Spleen (tissue), 11 donors: ENCODE measurements around the gene PRDM16. TPM values are rescaled to one million over a fixed set of nuclear protein-coding genes. Genes with fewer than 3 reads are reported as not detected.

Experiments
- DNase-seq: peaks from one replicate; pipeline ENCODE4 v3.0.0-alpha.2; 2020
- H3K27ac ChIP-seq, 8 donors: fragments of 200-600 bp; sonication (generic) in 7 of 8; 1 replicate in 4 of 8; 2 replicates in 4 of 8; pipeline versions ENCODE4 v1.5.0 to v1.8.0; 2016 to 2021; ENCODE audit warnings: inconsistent platforms in 4 of 8, mild to moderate bottlenecking in 4 of 8, moderate library complexity in 1 of 8
- H3K27me3 ChIP-seq, 7 donors: fragments of 200-600 bp; sonication (generic) in 6 of 7; replicated peaks in 1 of 7; 1 replicate in 4 of 7; 2 replicates in 3 of 7; pipeline versions ENCODE4 v1.5.0 to v1.8.0; 2016 to 2021; ENCODE audit warnings: inconsistent platforms in 3 of 7, mild to moderate bottlenecking in 1 of 7
- H3K36me3 ChIP-seq, 6 donors: fragments of 200-600 bp; sonication (generic) in 5 of 6; 1 replicate in 4 of 6; 2 replicates in 2 of 6; pipeline versions ENCODE4 v1.5.0 to v1.8.0; 2016 to 2021; ENCODE audit warnings: inconsistent platforms in 2 of 6
- H3K4me1 ChIP-seq, 6 donors: fragments of 200-600 bp; sonication (generic) in 5 of 6; 1 replicate in 3 of 6; 2 replicates in 3 of 6; pipeline versions ENCODE4 v1.5.0 to v1.8.0; 2016 to 2021; ENCODE audit warnings: inconsistent platforms in 3 of 6
- H3K4me3 ChIP-seq, 8 donors: fragments of 200-600 bp; sonication (generic) in 7 of 8; 1 replicate in 4 of 8; 2 replicates in 4 of 8; pipeline versions ENCODE4 v1.5.0 to v1.8.0; 2016 to 2021; ENCODE audit warnings: inconsistent platforms in 4 of 8, mild to moderate bottlenecking in 4 of 8, moderate library complexity in 2 of 8
- H3K9me3 ChIP-seq, 8 donors: fragments of 200-600 bp; sonication (generic) in 7 of 8; 1 replicate in 4 of 8; 2 replicates in 4 of 8; pipeline versions ENCODE4 v1.5.0 to v1.8.0; 2016 to 2021; ENCODE audit warnings: inconsistent platforms in 4 of 8
- POLR2A ChIP-seq, 3 donors: fragments of 450-650 bp; IDR thresholded peaks; one replicate each; pipeline ENCODE4 v1.5.1; 2017; ENCODE audit warnings: antibody characterized with exemption in 3 of 3, mild to moderate bottlenecking in 1 of 3
- POLR2AphosphoS5 ChIP-seq, 3 donors: sonication (generic); formaldehyde crosslinking; IDR thresholded peaks; one replicate each; pipeline ENCODE4 v1.5.1; 2017; ENCODE audit warnings: antibody characterized with exemption in 3 of 3
- WGBS, 5 donors: extraction: QIAGEN DNeasy Blood & Tissue Kit in 3 of 5; methylation state at CpG; one replicate each; pipeline versions ENCODE4 v1.1.5 to v1.1.7; 2013 to 2018; 5-methylcytosine and 5-hydroxymethylcytosine counted together
- intact Hi-C: fragments of 100-400 bp; cut with DNase I; formaldehyde crosslinking; loops from one replicate; pipeline ENCODE4 v1.15.0; 2023; ENCODE audit warnings: low total_unique reads
- polyA plus RNA-seq, 3 donors: library from polyadenylated mRNA; stranded (reverse); fragments of 200-250 nt; gene quantifications; one replicate each; pipeline ENCODE4 v1.2.1, GENCODE V29; 2013
- total RNA-seq, 7 donors: library from RNA; depleted of rRNA in 3 of 7; stranded (reverse); fragments of >200 nt in 3 of 7; fragmentation: NEBNext Ultra II Directional in 4 of 7; extraction: Animal tissue kit (Norgen Biotek cat#: 25700) in 4 of 7; gene quantifications; one replicate each; pipeline versions ENCODE4 v1.1.0 to v1.2.1, GENCODE V29; 2016 to 2021
- TF ChIP-seq, protein P1 (sequence below), 11 experiments: fragments of 200-600 bp in 7 of 11; fragments of 450-650 bp in 4 of 11; sonication (generic) in 4 of 11; IDR thresholded peaks in 8 of 11; conservative IDR thresholded peaks in 3 of 11; 1 replicate in 7 of 11; 2 replicates in 4 of 11; pipeline versions ENCODE4 v1.4.0 to v1.8.0; 2016 to 2021; ENCODE audit warnings: antibody characterized with exemption in 11 of 11, inconsistent platforms in 4 of 11, mild to moderate bottlenecking in 1 of 11
- donor health status: healthy with polysubstance abuse.
- donor health status: DM: no; HTN: no; CAD: no; lungs with moderate emphysema.
- donor health status: DM: no; HTN: no; CAD: no.
- donor health status: Bipolar disorder and iron deficiency.
- donor health status: healthy.
- donor health status: DM: no; HTN: no; CAD: no.
- donor health status: DM: yes; HTN: yes; CAD: no.

Gene PRDM16
- total and polyA plus RNA-seq, 10 donors, result 0.43 to 3.2 (median 1.4) TPM

DNA sequence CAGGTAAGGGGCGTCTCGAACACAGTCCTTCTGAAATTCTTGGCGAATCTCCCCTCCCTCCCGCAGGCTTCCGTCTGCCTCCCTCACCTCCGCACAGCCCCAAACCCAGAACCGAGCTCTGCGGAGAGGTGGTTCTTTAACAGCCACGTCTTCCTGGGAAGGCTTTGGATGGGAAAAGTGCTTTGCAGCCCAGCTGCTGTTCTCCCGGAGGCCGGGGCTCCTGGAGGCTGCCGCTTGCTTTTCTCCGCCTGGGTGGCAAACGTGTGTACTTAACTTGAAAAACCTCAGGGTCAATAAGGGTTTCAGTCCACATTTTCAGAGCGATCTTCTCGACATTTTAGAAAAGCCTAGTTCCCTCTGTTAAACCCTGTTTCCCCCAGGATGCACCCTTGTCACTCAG is 109.3 kb downstream of the PRDM16 start:
- Histone ChIP-seq H3K27ac (no peak overlapping the region), H3K9me3 (no peaks in the 10 kb centered on the region), H3K27me3 (peaks cover 0 to 41% (median 3%) of the 10 kb centered on the region in 7 donors), H3K36me3 (no peaks in the 10 kb centered on the region), H3K4me1 (peaks cover 0 to 17% (median 10%) of the 10 kb centered on the region in 6 donors), H3K4me3 (no peak overlapping the region)
- 86 to 91% (median 87%) methylated on average over 16 of the region's 16 CpGs for WGBS, 5 donors
- TF ChIP-seq, protein P1, sequence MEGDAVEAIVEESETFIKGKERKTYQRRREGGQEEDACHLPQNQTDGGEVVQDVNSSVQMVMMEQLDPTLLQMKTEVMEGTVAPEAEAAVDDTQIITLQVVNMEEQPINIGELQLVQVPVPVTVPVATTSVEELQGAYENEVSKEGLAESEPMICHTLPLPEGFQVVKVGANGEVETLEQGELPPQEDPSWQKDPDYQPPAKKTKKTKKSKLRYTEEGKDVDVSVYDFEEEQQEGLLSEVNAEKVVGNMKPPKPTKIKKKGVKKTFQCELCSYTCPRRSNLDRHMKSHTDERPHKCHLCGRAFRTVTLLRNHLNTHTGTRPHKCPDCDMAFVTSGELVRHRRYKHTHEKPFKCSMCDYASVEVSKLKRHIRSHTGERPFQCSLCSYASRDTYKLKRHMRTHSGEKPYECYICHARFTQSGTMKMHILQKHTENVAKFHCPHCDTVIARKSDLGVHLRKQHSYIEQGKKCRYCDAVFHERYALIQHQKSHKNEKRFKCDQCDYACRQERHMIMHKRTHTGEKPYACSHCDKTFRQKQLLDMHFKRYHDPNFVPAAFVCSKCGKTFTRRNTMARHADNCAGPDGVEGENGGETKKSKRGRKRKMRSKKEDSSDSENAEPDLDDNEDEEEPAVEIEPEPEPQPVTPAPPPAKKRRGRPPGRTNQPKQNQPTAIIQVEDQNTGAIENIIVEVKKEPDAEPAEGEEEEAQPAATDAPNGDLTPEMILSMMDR (IDR thresholded peaks at IDR 0.05 in 8 of 11, conservative IDR thresholded peaks at IDR 0.05 in 3 of 11), result no peak
- TF ChIP-seq POLR2A (IDR thresholded peaks at IDR 0.05), result no peak
- TF ChIP-seq POLR2AphosphoS5 (IDR thresholded peaks at IDR 0.05), result no peak
- intact Hi-C loops, result no loop called here
- DNase-seq, result no peak

DNA sequence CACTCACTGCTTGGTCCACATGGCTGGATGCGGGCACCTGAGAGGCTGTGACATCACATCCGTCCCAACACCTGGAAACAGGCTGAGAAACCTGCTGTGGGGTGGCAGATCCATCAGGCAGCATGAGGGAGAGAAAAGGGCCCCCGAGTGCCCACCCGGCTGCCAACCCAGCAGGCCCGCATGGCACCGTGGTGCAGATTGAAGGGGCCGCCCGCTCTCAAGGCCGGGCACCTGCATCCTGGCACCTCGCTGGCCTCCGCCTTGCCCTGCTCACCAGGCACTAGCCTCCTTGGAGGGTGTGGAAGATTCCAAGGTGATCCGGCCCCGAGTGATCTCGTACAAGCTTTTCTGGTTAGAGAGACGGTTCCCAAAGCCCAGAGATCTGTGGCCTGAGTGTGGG is 110.5 kb downstream of the PRDM16 start:
- Histone ChIP-seq H3K4me1 (peaks cover 0 to 12% (median 8%) of the 10 kb centered on the region in 6 donors), H3K9me3 (no peaks in the 10 kb centered on the region), H3K27me3 (peaks cover 0 to 41% (median 8%) of the 10 kb centered on the region in 7 donors), H3K36me3 (no peaks in the 10 kb centered on the region), H3K4me3 (no peak overlapping the region), H3K27ac (no peak overlapping the region)
- no peak for TF ChIP-seq POLR2AphosphoS5 (IDR thresholded peaks at IDR 0.05)
- TF ChIP-seq POLR2A (IDR thresholded peaks at IDR 0.05), result no peak
- TF ChIP-seq, protein P1 (IDR thresholded peaks at IDR 0.05 in 8 of 11, conservative IDR thresholded peaks at IDR 0.05 in 3 of 11), result no peak
- intact Hi-C loops, result no loop called here
- WGBS, 5 donors, result 78 to 86% (median 84%) methylated on average over 8 to 15 of the region's 15 CpGs
- DNase-seq, result no peak

DNA sequence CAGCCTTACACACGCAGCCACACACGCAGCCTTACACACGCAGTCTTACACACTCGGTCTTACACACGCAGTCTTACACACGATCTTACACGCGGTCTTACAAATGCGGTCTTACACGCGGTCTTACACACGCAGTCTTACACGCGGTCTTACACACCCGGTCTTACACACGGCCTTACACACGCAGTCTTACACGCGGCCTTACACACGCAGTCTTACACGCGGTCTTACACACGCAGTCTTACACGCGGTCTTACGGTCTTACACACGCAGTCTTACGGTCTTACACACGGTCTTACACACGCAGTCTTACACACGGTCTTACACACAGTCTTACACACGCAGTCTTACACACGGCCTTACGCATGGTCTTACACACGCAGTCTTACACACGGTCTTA is 111.9 kb downstream of the PRDM16 start:
- TF ChIP-seq, protein P1 (IDR thresholded peaks at IDR 0.05 in 8 of 11, conservative IDR thresholded peaks at IDR 0.05 in 3 of 11), result no peak
- TF ChIP-seq POLR2AphosphoS5 (IDR thresholded peaks at IDR 0.05) (no peak), POLR2A (IDR thresholded peaks at IDR 0.05) (no peak)
- DNase-seq, result no peak
- Histone ChIP-seq H3K4me1 (no peaks in the 10 kb centered on the region), H3K27ac (no peak overlapping the region), H3K9me3 (no peaks in the 10 kb centered on the region), H3K36me3 (no peaks in the 10 kb centered on the region), H3K4me3 (no peak overlapping the region), H3K27me3 (peaks cover 0 to 41% (median 17%) of the 10 kb centered on the region in 7 donors)
- WGBS, 5 donors, result 87 to 95% (median 93%) methylated on average over 36 of the region's 36 CpGs
- intact Hi-C loops, result no loop called here

DNA sequence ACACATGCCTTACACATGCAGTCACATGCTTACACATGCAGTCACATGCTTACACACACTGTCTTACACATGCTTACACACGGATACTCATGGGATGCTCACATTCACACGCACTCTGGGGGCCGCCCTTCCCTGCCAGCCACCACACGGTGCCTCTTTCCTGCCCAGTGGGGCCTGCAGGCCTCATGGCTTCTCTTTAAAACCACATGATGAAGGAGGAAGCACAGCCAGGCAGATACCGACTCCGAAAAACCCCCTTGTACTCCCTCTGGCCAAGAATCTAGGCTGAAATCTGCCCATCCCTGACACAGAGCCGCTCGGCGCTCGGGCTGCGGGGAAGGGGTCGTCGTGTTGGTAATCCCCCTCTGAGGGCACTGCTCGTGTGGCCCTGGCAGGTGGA is 113.0 kb downstream of the PRDM16 start:
- Histone ChIP-seq H3K27ac (no peak overlapping the region), H3K9me3 (no peaks in the 10 kb centered on the region), H3K4me1 (no peaks in the 10 kb centered on the region), H3K36me3 (no peaks in the 10 kb centered on the region), H3K27me3 (peaks cover 0 to 46% (median 23%) of the 10 kb centered on the region in 7 donors), H3K4me3 (no peak overlapping the region)
- intact Hi-C loops, result no loop called here
- WGBS, 5 donors, result 40 to 51% (median 42%) methylated on average over 8 to 14 of the region's 14 CpGs
- TF ChIP-seq POLR2AphosphoS5 (IDR thresholded peaks at IDR 0.05) (no peak), POLR2A (IDR thresholded peaks at IDR 0.05) (no peak)
- TF ChIP-seq, protein P1 (IDR thresholded peaks at IDR 0.05 in 8 of 11, conservative IDR thresholded peaks at IDR 0.05 in 3 of 11), result no peak
- DNase-seq, result no peak
